Measurements from ENCODE around the gene KRTAP10-11. TPM values are rescaled to one million over a fixed set of nuclear protein-coding genes. Genes with fewer than 3 reads are reported as not detected.
"Not testable (repeated sequence)": the region's sequence is repeated elsewhere in the genome, so short reads cannot be mapped to it uniquely, and the experiment has no call there.

The KRTAP10-11 gene
- total RNA-seq, 2 experiments from 2014 or later = not detected

DNA sequence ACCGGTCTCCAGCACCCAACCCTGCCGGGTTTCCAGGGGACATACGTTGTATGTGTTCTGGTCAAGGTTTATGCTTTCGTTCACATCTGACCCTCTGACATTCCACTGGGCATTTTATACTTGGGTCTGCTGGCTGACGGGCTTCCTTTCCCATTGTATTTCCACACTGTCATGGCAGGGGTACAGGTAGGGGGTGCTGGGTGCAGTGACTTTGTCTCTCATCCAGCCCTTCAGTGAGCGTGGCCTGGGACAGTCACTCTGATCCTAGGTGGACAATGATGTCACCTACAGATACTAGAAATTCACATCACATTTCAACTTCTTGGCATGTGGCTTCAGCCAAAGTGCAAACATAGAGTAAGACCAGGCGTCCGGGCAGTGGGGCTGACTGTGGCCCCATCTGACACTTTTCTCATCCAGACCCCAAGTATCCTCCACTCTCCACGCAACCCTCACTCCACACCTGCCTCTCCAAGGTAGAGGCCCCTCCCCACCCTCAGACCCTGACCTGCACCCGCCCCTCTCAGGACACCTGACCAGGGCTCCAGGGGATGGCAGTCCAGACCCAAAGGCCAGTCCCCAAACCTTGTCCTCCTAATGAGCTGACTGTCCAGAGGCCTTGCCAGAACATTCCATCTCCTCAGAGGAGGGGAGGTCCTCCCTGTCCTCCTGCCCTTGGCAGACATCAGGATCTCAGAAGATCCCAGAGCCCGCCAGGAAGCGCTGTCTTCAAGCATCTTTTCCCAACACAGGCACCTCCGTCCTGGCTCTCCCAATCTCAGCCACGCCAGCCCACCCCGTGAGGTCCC is 9.8 kb upstream of the KRTAP10-11 start:
- Mint-ChIP-seq H3K27ac (no peak overlapping the region), H3K36me3 (ENCODE audit: low read depth) (no peaks in the 10 kb centered on the region), H3K4me3 (no peak overlapping the region), H3K27me3 (ENCODE audit: low read depth) (no peaks in the 10 kb centered on the region), H3K4me1 (ENCODE audit: low read depth) (peaks cover 3% of the 10 kb centered on the region), H3K9me3 (peaks cover 17% of the 10 kb centered on the region)
- no peak for DNase-seq
- intact Hi-C loops (cut with micrococcal nuclease) = no loop called here
- CTCF ChIA-PET = no interaction called here

DNA sequence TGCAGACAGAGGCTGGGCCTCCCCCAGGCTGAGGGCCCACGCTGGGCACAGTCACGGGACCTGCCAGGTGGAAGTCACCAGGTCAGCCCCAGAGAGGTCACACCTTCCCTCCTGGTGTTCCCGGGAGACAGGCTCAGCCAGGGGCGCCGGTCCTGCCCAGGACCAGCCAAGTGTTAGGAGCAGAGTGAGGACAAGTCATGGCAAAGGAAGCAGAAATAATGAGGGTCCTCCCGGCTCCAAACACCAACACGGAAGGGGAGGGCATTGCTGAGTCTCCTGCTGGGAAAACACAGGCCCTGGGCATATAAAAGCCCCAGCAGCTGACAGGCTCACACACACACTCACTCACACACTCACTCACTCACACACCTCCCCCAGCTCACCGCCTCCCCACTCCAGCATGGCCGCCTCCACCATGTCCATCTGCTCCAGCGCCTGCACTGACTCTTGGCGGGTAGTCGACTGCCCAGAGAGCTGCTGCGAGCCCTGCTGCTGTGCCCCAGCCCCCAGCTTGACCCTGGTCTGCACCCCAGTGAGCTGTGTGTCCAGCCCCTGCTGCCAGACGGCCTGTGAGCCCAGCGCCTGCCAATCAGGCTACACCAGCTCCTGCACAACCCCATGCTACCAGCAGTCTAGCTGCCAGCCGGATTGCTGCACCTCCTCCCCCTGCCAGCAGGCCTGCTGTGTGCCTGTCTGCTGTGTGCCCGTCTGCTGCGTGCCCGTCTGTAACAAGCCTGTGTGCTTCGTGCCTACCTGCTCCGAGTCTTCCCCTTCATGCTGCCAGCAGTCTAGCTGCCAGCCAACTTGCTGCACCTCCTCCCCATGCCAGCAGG is 9.0 kb upstream of the KRTAP10-11 start, which contains the start of gene KRTAP10-10:
Gene KRTAP10-10, plus strand, starts transcription at position 339 of the 833 bp plus-strand sequence. Its CDS starts 62 bp downstream, at position 401.
- Mint-ChIP-seq H3K4me3 (no peak within 1 kb of the TSS), H3K27me3 (ENCODE audit: low read depth) (no peaks in the 10 kb centered on the region), H3K27ac (no peak within 1 kb of the TSS), H3K9me3 (peaks cover 12% of the 10 kb centered on the region), H3K4me1 (ENCODE audit: low read depth) (peaks cover 3% of the 10 kb centered on the region), H3K36me3 (ENCODE audit: low read depth) (no peaks in the 10 kb centered on the region)
- intact Hi-C loops (cut with micrococcal nuclease) = no loop called here
- DNase-seq = no peak
- CTCF ChIA-PET = no interaction called here

DNA sequence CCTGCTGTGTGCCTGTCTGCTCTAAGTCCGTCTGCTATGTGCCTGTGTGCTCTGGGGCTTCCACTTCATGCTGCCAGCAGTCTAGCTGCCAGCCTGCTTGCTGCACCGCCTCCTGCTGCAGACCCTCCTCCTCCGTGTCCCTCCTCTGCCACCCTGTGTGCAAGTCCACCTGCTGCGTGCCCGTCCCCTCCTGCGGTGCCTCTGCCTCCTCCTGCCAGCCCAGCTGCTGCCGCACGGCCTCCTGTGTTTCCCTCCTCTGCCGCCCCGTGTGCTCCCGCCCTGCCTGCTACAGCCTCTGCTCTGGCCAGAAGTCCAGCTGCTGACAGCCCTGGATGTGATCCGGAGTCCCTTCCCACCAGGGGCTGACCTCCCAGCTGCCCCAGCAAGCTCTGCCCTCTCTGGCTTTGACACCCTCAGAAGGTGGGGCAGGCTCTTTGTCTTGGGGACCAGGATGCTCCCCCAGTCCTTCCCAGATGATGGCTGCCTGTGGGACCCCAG is 8.3 kb upstream of the KRTAP10-11 start:
- H3K27ac Mint-ChIP-seq; H3K4me3 Mint-ChIP-seq; DNase-seq; H3K27me3 Mint-ChIP-seq (ENCODE audit: low read depth); H3K4me1 Mint-ChIP-seq (ENCODE audit: low read depth); intact Hi-C loops (cut with micrococcal nuclease); CTCF ChIA-PET; H3K36me3 Mint-ChIP-seq (ENCODE audit: low read depth): not testable (repeated sequence)
- peaks cover 12% of the 10 kb centered on the region for H3K9me3 Mint-ChIP-seq

DNA sequence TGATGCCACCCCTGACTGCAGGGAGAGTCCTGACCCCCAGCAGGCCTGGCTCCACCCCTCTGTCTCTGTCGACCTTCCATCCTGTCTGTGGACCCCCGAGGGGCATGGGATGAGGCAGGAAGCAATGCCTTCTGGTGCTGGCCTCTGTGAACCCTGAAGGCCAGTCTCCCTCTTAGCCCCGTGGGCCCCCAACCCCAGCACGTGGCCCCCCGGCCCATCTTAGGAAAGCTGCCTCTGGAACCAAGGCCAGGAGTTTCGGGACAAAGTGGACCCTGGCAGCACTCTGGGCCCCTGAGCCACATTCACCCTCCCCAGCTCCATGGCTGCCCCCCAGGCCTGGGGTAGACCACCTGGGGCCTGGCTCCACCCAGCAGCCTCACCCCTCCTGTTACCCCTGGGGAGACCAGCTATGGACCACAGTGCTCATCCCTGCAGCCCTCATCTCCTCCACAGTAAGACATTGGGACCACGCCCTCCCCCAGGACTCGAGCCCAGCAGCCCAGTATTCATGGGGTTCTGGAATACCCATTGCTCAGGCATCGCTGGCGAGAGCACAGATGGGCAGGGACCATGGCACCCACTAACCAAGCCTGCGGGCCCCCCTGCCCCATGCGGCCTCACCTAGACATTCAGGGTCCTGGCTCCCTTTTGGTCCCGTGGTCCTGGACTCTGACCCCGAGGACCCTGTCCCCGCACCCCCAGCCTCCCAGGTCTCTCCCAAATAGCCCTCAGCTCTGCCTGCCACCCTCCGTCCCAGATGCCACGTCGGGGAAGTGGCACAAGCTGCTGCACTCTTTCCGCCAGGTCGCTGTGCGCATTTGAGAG is 7.5 kb upstream of the KRTAP10-11 start:
- DNase-seq; H3K27ac Mint-ChIP-seq; CTCF ChIA-PET; H3K4me3 Mint-ChIP-seq; H3K4me1 Mint-ChIP-seq (ENCODE audit: low read depth); H3K36me3 Mint-ChIP-seq (ENCODE audit: low read depth); intact Hi-C loops (cut with micrococcal nuclease); H3K27me3 Mint-ChIP-seq (ENCODE audit: low read depth): not testable (repeated sequence)
- H3K9me3 Mint-ChIP-seq = peaks cover 15% of the 10 kb centered on the region

DNA sequence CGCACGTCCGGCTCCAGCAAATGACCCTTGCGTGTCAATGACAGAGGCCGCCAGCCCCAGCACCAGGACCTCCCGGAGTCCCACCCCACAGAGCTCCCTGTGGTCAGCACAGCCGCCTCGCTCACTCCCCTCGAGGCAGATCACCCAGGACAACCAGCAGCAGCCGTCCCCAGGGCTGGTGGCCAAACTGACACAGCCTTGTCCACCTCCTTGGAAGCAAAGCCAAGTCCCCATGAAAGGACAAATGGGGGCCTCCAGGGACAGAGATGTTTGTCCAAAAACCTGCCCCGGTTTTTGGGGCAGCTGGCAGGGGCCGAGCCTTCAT is 6.9 kb upstream of the KRTAP10-11 start:
- Mint-ChIP-seq H3K4me1 (ENCODE audit: low read depth) (peaks cover 3% of the 10 kb centered on the region), H3K27ac (no peak overlapping the region), H3K4me3 (no peak overlapping the region), H3K36me3 (ENCODE audit: low read depth) (peaks cover 4% of the 10 kb centered on the region), H3K9me3 (peaks cover 21% of the 10 kb centered on the region), H3K27me3 (ENCODE audit: low read depth) (no peaks in the 10 kb centered on the region)
- CTCF ChIA-PET = no interaction called here
- intact Hi-C loops (cut with micrococcal nuclease) = no loop called here
- no peak for DNase-seq

DNA sequence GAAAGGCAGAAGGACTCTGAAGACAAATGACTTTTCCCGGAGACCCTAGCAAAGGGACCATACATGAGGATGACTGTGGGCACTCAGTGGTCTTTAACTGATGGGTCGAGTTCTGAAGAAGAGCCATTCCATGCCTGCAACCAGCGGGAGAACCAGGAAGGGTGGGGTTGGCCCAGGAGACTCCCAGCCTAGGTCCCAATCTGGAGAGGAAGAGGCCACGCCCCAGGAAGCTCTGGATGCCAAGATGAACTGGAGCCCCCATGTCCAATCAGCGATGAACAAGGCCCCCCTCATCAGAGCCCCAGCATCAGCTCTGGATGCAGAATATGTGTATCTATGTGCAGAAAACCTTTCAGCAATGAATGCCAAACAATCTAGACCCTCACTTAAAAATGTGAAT is 5.5 kb upstream of the KRTAP10-11 start:
- Mint-ChIP-seq H3K9me3 (peaks cover 30% of the 10 kb centered on the region), H3K36me3 (ENCODE audit: low read depth) (peaks cover 9% of the 10 kb centered on the region), H3K27me3 (ENCODE audit: low read depth) (no peaks in the 10 kb centered on the region), H3K27ac (no peak overlapping the region), H3K4me3 (no peak overlapping the region), H3K4me1 (ENCODE audit: low read depth) (peaks cover 3% of the 10 kb centered on the region)
- CTCF ChIA-PET = no interaction called here
- intact Hi-C loops (cut with micrococcal nuclease) = no loop called here
- no peak for DNase-seq

DNA sequence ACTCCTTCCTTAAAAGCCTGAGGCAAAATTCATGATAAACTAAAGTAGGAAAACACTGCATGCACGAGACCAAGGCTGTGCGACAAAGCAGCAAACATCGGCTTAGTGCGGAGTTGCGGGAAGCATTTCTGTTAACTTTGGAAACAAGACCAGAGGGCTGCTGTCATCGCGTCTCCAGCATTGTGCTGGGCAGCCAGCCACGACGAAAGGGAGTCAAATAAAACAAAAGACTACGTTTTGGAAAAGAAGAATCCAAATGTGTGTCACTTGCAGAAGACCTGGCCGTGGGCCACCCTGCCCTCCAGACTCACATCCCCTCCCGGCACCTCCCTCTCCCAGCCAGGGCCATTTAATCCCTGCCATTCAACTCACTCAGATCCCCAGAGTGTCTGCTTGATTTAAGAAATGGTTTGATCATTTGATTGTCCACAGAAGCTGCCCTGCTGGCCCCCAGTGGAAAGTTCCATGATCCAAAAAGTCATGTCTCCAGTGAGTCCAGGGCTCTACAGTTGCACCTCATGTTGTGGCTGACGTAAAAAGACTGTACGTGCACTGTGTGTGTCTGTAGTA is 2.4 kb upstream of the KRTAP10-11 start:
- Mint-ChIP-seq H3K27ac (no peak overlapping the region), H3K27me3 (ENCODE audit: low read depth) (no peaks in the 10 kb centered on the region), H3K4me3 (no peak overlapping the region), H3K9me3 (peaks cover 30% of the 10 kb centered on the region), H3K4me1 (ENCODE audit: low read depth) (peaks cover 6% of the 10 kb centered on the region), H3K36me3 (ENCODE audit: low read depth) (peaks cover 9% of the 10 kb centered on the region)
- intact Hi-C loops (cut with micrococcal nuclease) = no loop called here
- CTCF ChIA-PET = no interaction called here
- no peak for DNase-seq

DNA sequence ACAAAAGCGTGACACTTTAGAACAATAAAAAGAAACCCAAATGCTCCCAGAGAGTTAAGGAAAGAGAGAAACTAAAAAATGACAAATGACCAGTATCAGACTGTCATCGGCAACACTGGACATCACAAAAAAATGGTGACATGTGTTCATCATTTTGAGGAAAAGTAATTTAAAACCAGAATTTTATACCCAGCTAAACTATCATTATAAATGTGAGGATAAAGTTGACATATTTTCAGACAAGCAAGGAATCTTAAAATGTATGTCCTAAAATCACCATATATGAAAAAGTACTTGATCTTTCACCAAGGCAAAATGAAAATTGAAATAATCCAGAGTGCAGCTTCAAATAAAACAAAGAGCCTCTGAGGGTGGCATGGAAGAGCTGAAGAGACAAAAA is 1.3 kb upstream of the KRTAP10-11 start:
- peaks cover 9% of the 10 kb centered on the region for H3K36me3 Mint-ChIP-seq (ENCODE audit: low read depth)
- H3K27me3 Mint-ChIP-seq (ENCODE audit: low read depth) = no peaks in the 10 kb centered on the region
- H3K4me3 Mint-ChIP-seq = no peak overlapping the region
- H3K9me3 Mint-ChIP-seq = peaks cover 30% of the 10 kb centered on the region
- intact Hi-C loops (cut with micrococcal nuclease) = no loop called here
- H3K4me1 Mint-ChIP-seq (ENCODE audit: low read depth) = peaks cover 6% of the 10 kb centered on the region
- CTCF ChIA-PET = no interaction called here
- H3K27ac Mint-ChIP-seq = no peak overlapping the region
- no peak for DNase-seq

DNA sequence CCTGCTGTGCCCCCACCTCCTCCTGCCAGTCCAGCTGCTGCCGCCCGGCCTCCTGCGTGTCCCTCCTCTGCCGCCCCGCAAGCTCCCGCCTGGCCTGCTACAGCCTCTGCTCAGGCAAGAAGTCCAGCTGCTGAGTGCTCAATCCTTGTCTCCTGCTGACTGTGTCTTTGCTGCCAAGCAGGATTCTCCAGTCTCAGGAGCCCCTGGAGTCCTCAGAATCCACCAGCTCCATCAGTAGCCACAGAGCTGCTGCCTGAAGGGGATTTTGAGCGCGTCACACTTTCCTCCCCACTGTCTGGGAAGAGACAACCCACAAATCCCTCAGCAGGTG is 973 bp downstream of the KRTAP10-11 start:
- peaks cover 9% of the 10 kb centered on the region for H3K36me3 Mint-ChIP-seq (ENCODE audit: low read depth)
- CTCF ChIA-PET = no interaction called here
- H3K4me1 Mint-ChIP-seq (ENCODE audit: low read depth) = peaks cover 6% of the 10 kb centered on the region
- no peak overlapping the region for H3K27ac Mint-ChIP-seq
- DNase-seq = no peak
- H3K9me3 Mint-ChIP-seq = peaks cover 24% of the 10 kb centered on the region
- intact Hi-C loops (cut with micrococcal nuclease) = no loop called here
- no peaks in the 10 kb centered on the region for H3K27me3 Mint-ChIP-seq (ENCODE audit: low read depth)
- no peak overlapping the region for H3K4me3 Mint-ChIP-seq

DNA sequence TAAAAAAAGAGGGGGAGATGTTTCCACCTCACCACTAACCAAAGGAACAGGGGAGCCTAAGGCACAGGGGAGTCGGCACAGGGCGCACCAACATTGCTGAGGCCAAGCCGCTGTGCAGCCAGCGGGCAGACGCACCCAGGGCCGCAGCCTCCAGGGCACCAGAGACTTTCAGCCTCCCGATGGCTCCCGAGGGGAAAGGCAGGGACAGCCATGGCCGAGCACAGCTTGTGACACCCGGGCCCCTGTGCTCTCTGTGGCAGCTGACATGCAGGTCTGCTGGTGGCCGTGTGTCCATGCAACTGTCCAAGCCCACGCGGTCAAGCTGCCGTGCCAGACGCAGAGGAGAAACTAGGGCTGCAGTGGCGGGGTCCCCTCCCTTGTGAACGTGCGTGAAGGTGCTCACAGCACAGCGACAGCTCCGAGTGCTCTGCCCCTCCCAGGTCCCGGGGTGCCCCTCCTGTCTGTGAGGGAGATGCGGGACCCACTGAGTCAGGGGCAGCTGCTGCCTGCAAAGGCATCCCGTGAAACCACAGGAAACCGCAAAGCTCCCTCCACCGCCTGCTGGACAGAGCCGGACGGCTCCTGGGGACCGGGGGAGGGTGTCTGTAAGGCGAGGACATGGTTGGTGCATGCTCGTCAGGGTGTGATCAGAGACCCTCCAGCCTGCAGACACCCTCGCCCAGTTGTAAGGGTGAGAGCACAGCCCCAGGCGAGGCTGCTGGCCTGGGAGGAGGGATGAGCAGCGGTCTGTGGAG is 2.5 kb downstream of the KRTAP10-11 start:
- Mint-ChIP-seq H3K27me3 (ENCODE audit: low read depth) (no peaks in the 10 kb centered on the region), H3K4me3 (no peak overlapping the region), H3K36me3 (ENCODE audit: low read depth) (peaks cover 9% of the 10 kb centered on the region), H3K4me1 (ENCODE audit: low read depth) (peaks cover 9% of the 10 kb centered on the region), H3K9me3 (peaks cover 16% of the 10 kb centered on the region), H3K27ac (no peak overlapping the region)
- CTCF ChIA-PET = interaction anchor here (1.2 kb wide), 1 partner anchor 9 kb away, joined by 3 read pairs; the partner anchor contains the start of gene KRTAP12-3
- no peak for DNase-seq
- intact Hi-C loops (cut with micrococcal nuclease) = no loop called here

DNA sequence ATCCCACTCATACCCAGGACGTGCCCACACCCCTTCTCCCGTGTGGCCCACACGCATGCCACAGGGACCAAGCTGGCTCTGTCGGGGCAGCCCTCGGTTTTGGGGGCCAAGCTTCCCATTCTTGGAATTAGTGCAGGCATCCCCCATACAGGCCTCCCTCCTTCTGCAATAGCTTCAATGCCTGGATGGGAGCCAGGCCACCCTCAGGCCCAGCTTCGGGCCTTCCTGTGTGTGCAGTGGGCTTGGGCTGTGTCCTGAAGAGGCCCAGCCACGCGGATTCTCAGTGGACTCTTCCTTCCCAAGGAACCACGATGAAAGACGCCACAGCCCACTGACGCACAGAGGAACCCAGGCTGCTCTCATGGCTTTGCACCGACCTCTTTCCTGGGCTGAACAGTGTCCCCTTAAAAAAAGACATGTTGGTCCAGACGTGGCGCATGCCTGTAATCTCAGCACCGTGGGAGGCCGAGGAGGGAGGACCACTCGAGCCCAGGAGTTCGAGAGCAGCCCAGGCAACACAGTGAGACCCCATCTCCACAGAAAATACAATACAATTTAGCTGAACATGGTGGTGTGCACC is 3.4 kb downstream of the KRTAP10-11 start:
- peaks cover 4% of the 10 kb centered on the region for H3K36me3 Mint-ChIP-seq (ENCODE audit: low read depth)
- H3K27me3 Mint-ChIP-seq (ENCODE audit: low read depth) = no peaks in the 10 kb centered on the region
- H3K4me3 Mint-ChIP-seq = no peak overlapping the region
- H3K4me1 Mint-ChIP-seq (ENCODE audit: low read depth) = peaks cover 16% of the 10 kb centered on the region
- peaks cover 10% of the 10 kb centered on the region for H3K9me3 Mint-ChIP-seq
- H3K27ac Mint-ChIP-seq = no peak overlapping the region
- intact Hi-C loops (cut with micrococcal nuclease) = no loop called here
- CTCF ChIA-PET = interaction anchor here (1.2 kb wide), 1 partner anchor 8 kb away, joined by 3 read pairs; the partner anchor contains the start of gene KRTAP12-3
- no peak for DNase-seq

Data from activated naive CD4-positive, alpha-beta T cell treated with anti-CD3 and anti-CD28 coated beads for 36 hours (primary cell).